Stimulated activated CD4-positive, alpha-beta T cell treated with anti-CD3 and anti-CD28 coated beads, TNF-alpha, amount 100 ng/mL, for 1 hour (primary cell): ENCODE results near the gene TRIP13.
"Not testable (repeated sequence)": the region's sequence is repeated elsewhere in the genome, so short reads cannot be mapped to it uniquely, and the experiment has no call there.

ENCODE experiments used
- DNase-seq, 3 donors: peaks; one replicate each; pipeline ENCODE4 v3.0.0-alpha.2; 2020; ENCODE audit warnings: low read depth in 3 of 3, low spot score in 1 of 3

The TRIP13 gene

GRCh38 chr5:891117-891836, 1.4 kb upstream of the TRIP13 start:
- no peak for DNase-seq

DNA sequence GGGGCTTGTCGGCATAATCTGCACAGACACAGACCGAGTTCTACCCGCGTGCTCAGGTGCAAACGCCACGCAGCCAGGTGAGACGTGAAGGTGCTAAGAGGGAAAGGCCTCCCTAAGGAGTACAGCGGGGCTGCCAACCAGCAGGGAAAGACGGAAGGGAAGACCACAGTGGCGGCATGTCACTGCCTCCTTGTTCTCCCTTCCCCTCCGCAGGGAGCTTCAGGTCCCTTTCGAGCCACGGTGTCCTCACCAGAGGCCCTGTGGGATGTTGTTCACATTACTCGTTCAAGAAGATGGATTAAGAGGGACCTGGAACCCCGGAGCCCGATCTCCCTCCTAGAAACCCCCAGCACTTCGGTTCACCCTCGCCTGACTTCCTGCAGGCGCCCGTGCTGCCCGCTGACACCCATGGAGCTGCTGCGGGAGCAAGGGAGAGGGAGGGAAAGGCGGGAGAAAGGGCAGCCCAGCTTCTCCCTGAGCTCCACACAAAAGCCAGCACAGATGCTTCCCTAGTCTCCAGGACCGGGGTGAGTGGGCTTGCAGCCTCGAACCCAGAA, 769 bp upstream of the TRIP13 start:
- DNase-seq: no peak

DNA sequence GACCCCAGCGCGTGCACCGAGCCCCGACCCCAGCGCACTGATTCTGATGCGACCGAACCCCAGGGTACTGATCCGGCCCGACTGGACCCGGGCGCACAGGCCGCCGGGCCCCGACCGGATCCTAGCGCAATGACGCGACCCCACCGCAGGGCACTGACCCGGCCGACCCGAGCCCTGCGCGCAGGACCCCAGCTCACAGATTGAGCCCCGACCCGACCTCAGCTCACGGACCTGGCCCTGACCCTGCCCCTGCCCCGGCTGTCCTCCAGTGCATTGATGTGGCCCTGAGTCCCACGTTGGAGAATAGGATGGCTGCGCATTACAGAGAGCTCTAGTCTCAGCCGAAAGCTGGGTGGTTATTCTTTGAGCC, 438 bp downstream of the TRIP13 start:
- no peak for DNase-seq

- DNase-seq: no peak
These were observed 1.0 kb downstream of the TRIP13 start for GRCh38 chr5:893711-894110.

- DNase-seq: no peak
These were observed 8.1 kb downstream of the TRIP13 start for GRCh38 chr5:900781-901180.

DNA sequence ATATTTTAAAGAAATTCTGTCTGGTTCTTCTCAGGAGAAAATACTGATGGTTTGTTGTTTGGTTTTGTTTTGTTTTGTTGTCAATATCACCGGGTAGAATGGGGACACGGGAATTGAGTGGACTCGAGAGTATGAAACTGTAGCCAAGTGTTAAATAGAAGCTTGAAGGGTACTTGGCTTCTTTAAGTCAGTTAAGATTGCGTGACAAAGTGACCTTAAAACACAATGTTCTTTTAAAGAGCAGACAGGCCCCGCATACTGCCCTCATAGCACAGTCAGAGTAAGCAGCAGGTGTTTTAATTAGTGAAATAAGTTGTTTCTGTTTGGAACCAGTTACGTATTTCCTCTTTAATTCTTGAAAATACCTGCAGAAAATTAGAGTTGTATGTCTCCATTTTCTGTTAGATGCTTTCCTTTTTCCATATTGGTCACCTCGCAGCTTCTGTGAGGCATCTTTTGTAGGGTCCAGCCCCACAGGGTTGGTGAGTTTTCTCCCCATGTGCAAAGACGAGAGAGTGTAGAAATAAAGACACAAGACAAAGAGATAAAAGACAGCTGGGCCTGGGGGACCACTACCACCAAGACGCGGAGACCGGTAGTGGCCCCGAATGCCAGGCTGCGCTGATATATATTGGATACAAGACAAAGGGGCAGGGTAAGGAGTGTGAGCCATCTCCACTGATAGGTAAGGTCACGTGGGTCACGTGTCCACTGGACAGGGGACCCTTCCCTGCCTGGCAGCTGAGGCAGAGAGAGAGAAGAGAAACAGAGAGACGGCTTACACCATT, 9.6 kb downstream of the TRIP13 start:
- DNase-seq: no peak

- DNase-seq: no peak
These were observed 11.0 kb downstream of the TRIP13 start for GRCh38 chr5:903756-904096.

DNA sequence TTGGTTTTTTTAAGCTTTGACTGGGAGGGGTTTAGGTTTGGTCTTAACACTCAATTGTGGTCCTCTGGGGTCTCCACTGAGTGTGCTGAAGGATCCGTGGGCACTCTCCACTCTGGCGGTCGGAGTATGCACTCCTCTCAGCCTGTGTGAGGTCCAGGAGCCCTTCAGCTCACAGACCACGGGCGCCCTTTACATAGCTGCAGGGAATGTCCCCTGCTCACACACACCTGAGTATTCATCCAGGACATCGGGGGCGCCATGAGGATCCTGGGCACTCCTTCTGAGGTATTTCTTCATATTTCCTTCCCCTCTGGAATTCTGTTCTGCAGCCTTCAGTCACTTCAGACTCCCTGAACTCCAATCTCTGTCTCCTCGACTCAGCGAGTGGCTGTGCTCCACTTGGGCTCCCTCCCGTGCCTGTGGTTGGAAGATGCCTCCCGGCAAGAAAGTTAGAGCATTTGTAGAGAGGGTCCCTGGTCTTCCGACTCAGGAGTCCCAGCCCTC, 12.5 kb downstream of the TRIP13 start:
- no peak for DNase-seq

DNA sequence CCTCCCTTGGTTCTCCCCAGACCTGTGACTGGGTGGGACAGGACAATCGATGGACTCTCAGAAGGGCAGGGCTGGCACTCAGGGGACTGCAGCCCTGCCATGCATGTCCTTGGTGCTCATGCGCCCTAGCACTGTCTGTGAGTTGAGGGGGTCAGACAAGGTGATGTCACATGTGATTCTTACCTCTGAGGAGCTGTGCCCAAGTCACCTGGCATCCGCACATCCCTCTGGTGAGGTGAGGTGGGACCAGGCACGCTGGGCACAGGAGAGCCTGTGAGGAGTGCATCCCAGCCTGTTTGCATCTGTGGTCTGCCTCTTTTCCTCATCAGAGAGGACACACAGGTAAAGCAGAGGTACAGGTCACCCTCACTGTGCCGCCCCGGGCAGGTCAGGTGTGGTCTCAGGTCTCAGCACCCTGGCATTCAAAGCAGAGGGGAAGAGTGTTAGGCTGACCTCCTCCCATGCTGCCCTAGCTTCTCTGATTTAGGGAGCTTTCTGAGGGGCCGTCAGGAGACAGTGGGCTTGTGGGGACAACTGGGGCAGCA, 14.8 kb downstream of the TRIP13 start:
- no peak for DNase-seq

DNA sequence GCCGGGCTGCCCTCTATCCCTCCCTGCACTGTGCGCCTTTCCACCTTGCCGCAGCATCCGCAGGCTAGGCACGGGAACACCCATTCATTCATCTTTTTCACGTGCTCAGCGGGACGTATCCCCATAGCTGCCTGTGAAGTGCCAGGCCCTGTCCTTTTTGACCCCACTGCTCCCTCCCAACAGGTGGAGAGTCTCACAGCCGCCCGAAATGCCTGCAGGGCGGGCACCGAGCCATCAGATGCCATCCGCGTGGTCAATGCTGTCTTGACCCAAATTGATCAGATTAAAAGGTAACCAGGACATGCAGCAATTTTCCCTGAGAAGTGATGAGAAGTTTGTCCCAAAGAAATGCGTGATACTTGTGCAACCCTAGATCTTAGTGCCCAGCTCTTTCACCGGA, 15.5 kb downstream of the TRIP13 start:
- DNase-seq: no peak

- no peak for DNase-seq
These were observed 16.4 kb downstream of the TRIP13 start for GRCh38 chr5:909086-909485.

- no peak for DNase-seq
These were observed 17.5 kb downstream of the TRIP13 start for GRCh38 chr5:909994-910768.

GRCh38 chr5:910769-911160, 18.1 kb downstream of the TRIP13 start:
- no peak for DNase-seq

- no peak for DNase-seq
These were observed 18.9 kb downstream of the TRIP13 start for GRCh38 chr5:911601-912000.

- peak; percentile 36 to 50 (median 43) for DNase-seq
These were observed 19.8 kb downstream of the TRIP13 start for GRCh38 chr5:912280-913091.

DNA sequence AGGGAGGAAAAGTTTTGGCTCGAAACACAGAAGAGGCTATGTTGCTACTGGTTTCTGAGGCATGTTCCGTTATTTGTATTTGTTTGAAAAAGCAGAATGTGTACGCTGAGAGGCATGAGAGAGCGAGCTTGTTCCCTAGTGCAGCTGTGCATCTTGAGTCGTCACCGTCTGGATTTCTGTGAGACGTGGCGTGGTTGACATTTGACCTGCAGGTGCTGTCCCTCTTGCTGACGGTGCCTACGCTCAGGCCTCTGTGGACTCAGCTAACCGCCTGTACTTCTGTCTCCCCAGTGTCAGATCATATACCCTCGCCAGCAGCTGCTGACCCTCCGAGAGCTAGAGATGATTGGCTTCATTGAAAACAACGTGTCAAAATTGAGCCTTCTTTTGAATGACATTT, 21.5 kb downstream of the TRIP13 start:
- DNase-seq: no peak

DNA sequence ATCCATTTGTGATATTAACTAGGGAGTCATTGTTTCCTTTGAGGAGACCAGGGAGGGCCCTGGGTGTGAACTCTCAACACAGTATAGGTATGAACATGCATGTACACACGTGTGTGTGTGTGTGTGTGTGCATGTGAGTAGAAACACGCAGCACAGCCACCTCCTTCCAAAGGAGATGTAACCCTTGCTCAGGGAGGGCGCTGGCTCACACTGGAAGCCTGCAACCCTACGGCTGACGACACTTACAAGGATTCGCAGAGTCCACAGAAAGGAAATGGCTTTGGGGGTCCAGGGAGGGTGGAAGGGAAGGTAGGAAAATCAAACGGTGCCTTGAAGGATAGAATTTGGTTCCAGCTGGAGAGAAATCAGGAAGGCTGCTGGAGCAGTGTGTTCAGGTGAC, 21.9 kb downstream of the TRIP13 start:
- no peak for DNase-seq

- not testable (repeated sequence) for DNase-seq
These were observed 22.7 kb downstream of the TRIP13 start for GRCh38 chr5:915346-915745.

DNA sequence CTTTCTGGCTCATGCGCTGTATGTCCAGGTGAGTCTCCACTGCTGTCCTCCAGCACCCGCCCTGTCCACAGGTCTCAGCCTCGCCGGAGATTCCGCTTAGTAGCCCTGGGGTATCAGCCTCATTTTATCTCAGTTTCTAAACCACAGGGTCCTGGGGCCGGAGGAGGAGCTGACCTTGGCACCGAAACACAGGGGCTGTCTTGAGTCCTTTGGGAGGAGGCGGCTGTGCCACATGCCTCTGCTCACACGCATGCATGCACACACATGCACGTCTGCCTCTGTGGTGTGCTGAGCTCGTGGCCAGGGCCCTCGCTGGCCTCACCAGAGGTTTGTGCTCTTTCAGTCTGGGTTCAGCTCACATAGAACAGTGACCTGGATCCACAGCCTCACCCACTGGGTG, 23.3 kb downstream of the TRIP13 start:
- DNase-seq: no peak

GRCh38 chr5:916441-917293, 24.0 kb downstream of the TRIP13 start:
- no peak for DNase-seq
